Sigmoid colon (tissue), 7 donors: ENCODE results near the gene GGCT. TPM values are rescaled to one million over a fixed set of nuclear protein-coding genes. Genes with fewer than 3 reads are reported as not detected.
"Not testable (repeated sequence)": the region's sequence is repeated elsewhere in the genome, so short reads cannot be mapped to it uniquely, and the experiment has no call there.

Experiments
- DNase-seq: peaks from one replicate; pipeline ENCODE4 v3.0.0-alpha.2; 2019
- H3K27ac ChIP-seq, 4 donors: fragments of 200-600 bp; sonication (generic); one replicate each; pipeline ENCODE4 v1.5.1; 2016 to 2019; ENCODE audit warnings: mild to moderate bottlenecking in 1 of 4
- H3K27me3 ChIP-seq, 3 donors: fragments of 200-600 bp; sonication (generic); one replicate each; pipeline ENCODE4 v1.5.1; 2019; ENCODE audit warnings: mild to moderate bottlenecking in 1 of 3
- H3K36me3 ChIP-seq, 4 donors: fragments of 200-600 bp; sonication (generic); one replicate each; pipeline ENCODE4 v1.5.1; 2016 to 2019
- H3K4me1 ChIP-seq, 4 donors: fragments of 200-600 bp; sonication (generic); one replicate each; pipeline ENCODE4 v1.5.1; 2017 to 2019
- H3K4me3 ChIP-seq, 4 donors: fragments of 200-600 bp; sonication (generic); one replicate each; pipeline ENCODE4 v1.5.1; 2017 to 2019; ENCODE audit warnings: mild to moderate bottlenecking in 2 of 4, moderate library complexity in 1 of 4
- H3K9me3 ChIP-seq, 4 donors: fragments of 200-600 bp in 3 of 4; sonication (generic) in 3 of 4; one replicate each; pipeline versions ENCODE4 v1.5.1 to v1.6.1; 2013 to 2019
- CTCF ChIP-seq, 4 experiments: fragments of 450-650 bp in 3 of 4; fragments of 200-600 bp in 1 of 4; IDR thresholded peaks; one replicate each; pipeline ENCODE4 v1.5.1; 2016 to 2019; ENCODE audit warnings: antibody characterized with exemption in 4 of 4, mild to moderate bottlenecking in 3 of 4, moderate library complexity in 2 of 4
- EP300 ChIP-seq, 4 donors: sonication (generic); formaldehyde crosslinking; IDR thresholded peaks; one replicate each; pipeline ENCODE4 v1.6.1; 2017; ENCODE audit warnings: antibody characterized with exemption in 4 of 4
- POLR2A ChIP-seq, 2 donors: fragments of 450-650 bp; IDR thresholded peaks; one replicate each; pipeline ENCODE4 v1.6.1; 2016; ENCODE audit warnings: antibody characterized with exemption in 2 of 2, mild to moderate bottlenecking in 2 of 2, moderate library complexity in 2 of 2
- POLR2AphosphoS5 ChIP-seq, 4 donors: sonication (generic); formaldehyde crosslinking; IDR thresholded peaks; one replicate each; pipeline ENCODE4 v1.6.1; 2017; ENCODE audit warnings: antibody characterized with exemption in 4 of 4
- WGBS, 2 donors: extraction: QIAGEN DNeasy Blood & Tissue Kit; methylation state at CpG; one replicate each; pipeline ENCODE4 v1.1.7; 2013; 5-methylcytosine and 5-hydroxymethylcytosine counted together
- intact Hi-C: fragments of 100-400 bp; cut with DNase I; formaldehyde crosslinking; loops from one replicate; pipeline ENCODE4 v1.15.1; 2023
- polyA plus RNA-seq, 3 donors: library from polyadenylated mRNA; stranded (reverse); fragments of 200-250 nt; gene quantifications; one replicate each; pipeline ENCODE4 v1.2.3, GENCODE V29; 2013
- total RNA-seq, 4 donors: library from RNA; depleted of rRNA; stranded (reverse); fragments of >200 nt; gene quantifications; one replicate each; pipeline ENCODE4 v1.1.0, GENCODE V29; 2016
- donor health status: healthy with polysubstance abuse.
- donor health status: Bipolar disorder and iron deficiency.
- donor health status: healthy.

GGCT gene
- total and polyA plus RNA-seq, 7 donors = 18.8 to 97.3 (median 40.9) TPM

- H3K4me1 ChIP-seq = peaks cover 0 to 5% (median 0%) of the 10 kb centered on the region in 4 donors
- peak overlapping the region in 1 of 4 donors; percentile 39 for H3K27ac ChIP-seq
- H3K36me3 ChIP-seq = peaks cover 0 to 12% (median 0%) of the 10 kb centered on the region in 4 donors
- intact Hi-C loops = loop anchor here (5.0 kb wide), 1 partner anchor 388 kb away; no protein-coding TSS in a partner anchor
- DNase-seq = no peak
- WGBS, 2 donors = 77 to 82% methylated on average over 7 of the region's 7 CpGs
- no peak overlapping the region for H3K4me3 ChIP-seq
- TF ChIP-seq POLR2A (IDR thresholded peaks at IDR 0.05) (no peak), POLR2AphosphoS5 (IDR thresholded peaks at IDR 0.05) (peak in 1 of 4 donors; percentile 36)
- no peaks in the 10 kb centered on the region for H3K27me3 ChIP-seq
- H3K9me3 ChIP-seq = no peaks in the 10 kb centered on the region
These were observed 45.4 kb upstream of the GGCT start for GRCh38 chr7:30549931-30550493.

- TF ChIP-seq EP300 (IDR thresholded peaks at IDR 0.05) (no peak), CTCF (IDR thresholded peaks at IDR 0.05) (peak; percentile 24 to 82 (median 70))
- no peak overlapping the region for H3K4me3 ChIP-seq
- peaks cover 0 to 12% (median 0%) of the 10 kb centered on the region in 4 donors for H3K36me3 ChIP-seq
- 13 to 31% methylated on average over 6 of the region's 6 CpGs for WGBS, 2 donors
- no peaks in the 10 kb centered on the region for H3K27me3 ChIP-seq
- intact Hi-C loops = no loop called here
- H3K27ac ChIP-seq = peak overlapping the region in 2 of 4 donors; percentile 12 to 25
- DNase-seq = peak; percentile 71
- peaks cover 0 to 5% (median 0%) of the 10 kb centered on the region in 4 donors for H3K4me1 ChIP-seq
- no peaks in the 10 kb centered on the region for H3K9me3 ChIP-seq
These were observed 44.2 kb upstream of the GGCT start for GRCh38 chr7:30548845-30549244.

GRCh38 chr7:30546596-30546995 is 42.0 kb upstream of the GGCT start:
- no peak overlapping the region for H3K27ac ChIP-seq
- DNase-seq = no peak
- WGBS, 2 donors = 96 to 97% methylated on average over 4 of the region's 4 CpGs
- intact Hi-C loops = no loop called here
- H3K4me1 ChIP-seq = peaks cover 0 to 5% (median 0%) of the 10 kb centered on the region in 4 donors
- H3K27me3 ChIP-seq = no peaks in the 10 kb centered on the region
- TF ChIP-seq EP300 (IDR thresholded peaks at IDR 0.05) = no peak
- no peak for TF ChIP-seq POLR2A (IDR thresholded peaks at IDR 0.05)
- no peak for TF ChIP-seq POLR2AphosphoS5 (IDR thresholded peaks at IDR 0.05)
- no peak for TF ChIP-seq CTCF (IDR thresholded peaks at IDR 0.05)
- H3K4me3 ChIP-seq = no peak overlapping the region
- H3K36me3 ChIP-seq = peaks cover 0 to 12% (median 0%) of the 10 kb centered on the region in 4 donors
- H3K9me3 ChIP-seq = no peaks in the 10 kb centered on the region

- no peaks in the 10 kb centered on the region for H3K9me3 ChIP-seq
- H3K4me3 ChIP-seq = no peak overlapping the region
- peaks cover 0 to 4% (median 0%) of the 10 kb centered on the region in 4 donors for H3K4me1 ChIP-seq
- TF ChIP-seq POLR2A (IDR thresholded peaks at IDR 0.05) = no peak
- TF ChIP-seq EP300 (IDR thresholded peaks at IDR 0.05) = no peak
- no peak for TF ChIP-seq CTCF (IDR thresholded peaks at IDR 0.05)
- no peak for TF ChIP-seq POLR2AphosphoS5 (IDR thresholded peaks at IDR 0.05)
- H3K36me3 ChIP-seq = peaks cover 0 to 12% (median 0%) of the 10 kb centered on the region in 4 donors
- intact Hi-C loops = no loop called here
- no peak overlapping the region for H3K27ac ChIP-seq
- 68 to 78% methylated on average over 5 of the region's 5 CpGs for WGBS, 2 donors
- no peak for DNase-seq
- H3K27me3 ChIP-seq = no peaks in the 10 kb centered on the region
These were observed 41.3 kb upstream of the GGCT start for GRCh38 chr7:30545791-30546555.

- H3K9me3 ChIP-seq = no peaks in the 10 kb centered on the region
- intact Hi-C loops = no loop called here
- DNase-seq = no peak
- H3K27me3 ChIP-seq = no peaks in the 10 kb centered on the region
- H3K4me1 ChIP-seq = no peaks in the 10 kb centered on the region
- no peak overlapping the region for H3K4me3 ChIP-seq
- H3K36me3 ChIP-seq = peaks cover 0 to 4% (median 0%) of the 10 kb centered on the region in 4 donors
- no peak overlapping the region for H3K27ac ChIP-seq
- no peak for TF ChIP-seq EP300 (IDR thresholded peaks at IDR 0.05)
- TF ChIP-seq CTCF (IDR thresholded peaks at IDR 0.05) = no peak
- no peak for TF ChIP-seq POLR2AphosphoS5 (IDR thresholded peaks at IDR 0.05)
- TF ChIP-seq POLR2A (IDR thresholded peaks at IDR 0.05) = no peak
- 77 to 81% methylated on average over 6 of the region's 6 CpGs for WGBS, 2 donors
These were observed 39.3 kb upstream of the GGCT start for GRCh38 chr7:30543813-30544525.

GRCh38 chr7:30543115-30543514 is 38.5 kb upstream of the GGCT start:
- H3K27ac ChIP-seq, H3K36me3 ChIP-seq, DNase-seq, H3K27me3 ChIP-seq, H3K9me3 ChIP-seq, intact Hi-C loops, H3K4me3 ChIP-seq, H3K4me1 ChIP-seq: not testable (repeated sequence)
- WGBS, 2 donors = 97 to 98% methylated on average over 4 of the region's 4 CpGs
